CD14-positive monocyte (primary cell): ENCODE data around the gene NGFR. TPM values are rescaled to one million over a fixed set of nuclear protein-coding genes. Genes with fewer than 3 reads are reported as not detected.

Experiments
- DNase-seq, 3 donors: peaks; one replicate each; pipeline ENCODE4 v3.0.0-alpha.2; 2011 to 2022
- H2AFZ ChIP-seq: 2 replicates; pipeline ENCODE4 v1.6.0; 2012; ENCODE audit warnings: mild to moderate bottlenecking, low read depth, low read length, inconsistent platforms; ENCODE audit not compliant: insufficient read depth, poor library complexity, severe bottlenecking
- H3K27ac ChIP-seq, 2 donors: 1 replicate in 1 of 2; 2 replicates in 1 of 2; pipeline ENCODE4 v1.5.1; 2012 to 2013; ENCODE audit warnings: low read length in 2 of 2, control low read depth in 1 of 2, inconsistent platforms in 1 of 2, low read depth in 1 of 2, mild to moderate bottlenecking in 1 of 2
- H3K27me3 ChIP-seq, 2 donors: one replicate each; pipeline versions ENCODE4 v1.6.0 to v1.6.1; 2011 to 2013; ENCODE audit warnings: low read length in 2 of 2; ENCODE audit not compliant: control insufficient read depth in 2 of 2, insufficient read depth in 2 of 2
- H3K36me3 ChIP-seq, 2 donors: replicated peaks in 1 of 2; 1 replicate in 1 of 2; 2 replicates in 1 of 2; pipeline versions ENCODE4 v1.5.1 to v1.6.1; 2012 to 2013; ENCODE audit warnings: low read length in 2 of 2, control low read depth in 1 of 2, inconsistent platforms in 1 of 2, mild to moderate bottlenecking in 1 of 2; ENCODE audit not compliant: insufficient read depth in 2 of 2, control insufficient read depth in 1 of 2
- H3K4me1 ChIP-seq, 2 donors: 1 replicate in 1 of 2; 2 replicates in 1 of 2; pipeline versions ENCODE4 v1.5.1 to v1.6.1; 2012 to 2013; ENCODE audit warnings: low read length in 2 of 2, control low read depth in 1 of 2, inconsistent platforms in 1 of 2, mild to moderate bottlenecking in 1 of 2, moderate library complexity in 1 of 2; ENCODE audit not compliant: insufficient read depth in 2 of 2, control insufficient read depth in 1 of 2
- H3K4me2 ChIP-seq: replicated peaks from 2 replicates; pipeline ENCODE3; 2012; ENCODE audit warnings: low read length, moderate library complexity, mild to moderate bottlenecking; ENCODE audit not compliant: poor library complexity, severe bottlenecking; ENCODE audit errors: extremely low read depth
- H3K4me3 ChIP-seq, 3 experiments: fragments of 200-600 bp in 1 of 3; sonication (generic) in 1 of 3; replicated peaks in 1 of 3; 1 replicate in 2 of 3; 2 replicates in 1 of 3; pipeline ENCODE4 v1.5.1; 2011 to 2013; ENCODE audit warnings: low read length in 3 of 3, mild to moderate bottlenecking in 3 of 3, control low read depth in 2 of 3, low read depth in 2 of 3, inconsistent platforms in 1 of 3, moderate library complexity in 1 of 3
- H3K79me2 ChIP-seq: 2 replicates; pipeline ENCODE4 v1.6.0; 2012; ENCODE audit warnings: mild to moderate bottlenecking, control low read depth, inconsistent platforms, low read length, moderate library complexity; ENCODE audit not compliant: insufficient read depth
- H3K9ac ChIP-seq: 2 replicates; pipeline ENCODE4 v1.6.0; 2017; ENCODE audit warnings: low read length, mild to moderate bottlenecking; ENCODE audit not compliant: insufficient read depth, poor library complexity, severe bottlenecking
- H3K9me3 ChIP-seq, 2 donors: replicated peaks in 1 of 2; 1 replicate in 1 of 2; 2 replicates in 1 of 2; pipeline versions ENCODE4 v1.5.1 to v1.6.1; 2012 to 2013; ENCODE audit warnings: low read length in 2 of 2, control low read depth in 1 of 2; ENCODE audit not compliant: control insufficient read depth in 1 of 2, insufficient read depth in 1 of 2
- H4K20me1 ChIP-seq: 2 replicates; pipeline ENCODE4 v1.6.0; 2012; ENCODE audit warnings: mild to moderate bottlenecking, low read length, control low read depth, moderate library complexity; ENCODE audit not compliant: insufficient read depth
- H3K27ac Mint-ChIP-seq, 7 donors: one replicate each; pipeline ENCODE4 v1.8.0; 2020; ENCODE audit warnings: mild to moderate bottlenecking in 7 of 7, mixed read lengths in 7 of 7, moderate library complexity in 6 of 7, inconsistent platforms in 2 of 7
- H3K27me3 Mint-ChIP-seq, 3 donors: one replicate each; pipeline ENCODE4 v1.8.0; 2021 to 2022; ENCODE audit warnings: low read depth in 3 of 3, mild to moderate bottlenecking in 3 of 3, mixed read lengths in 3 of 3, moderate library complexity in 3 of 3, inconsistent platforms in 1 of 3
- H3K36me3 Mint-ChIP-seq, 2 donors: one replicate each; pipeline ENCODE4 v1.8.0; 2020; ENCODE audit warnings: mixed read lengths in 2 of 2, inconsistent platforms in 1 of 2, mild to moderate bottlenecking in 1 of 2
- H3K4me1 Mint-ChIP-seq: one replicate; pipeline ENCODE4 v1.8.0; 2020; ENCODE audit warnings: mild to moderate bottlenecking, mixed read lengths
- H3K4me3 Mint-ChIP-seq, 2 donors: one replicate each; pipeline ENCODE4 v1.8.0; 2020; ENCODE audit warnings: mild to moderate bottlenecking in 2 of 2, mixed read lengths in 2 of 2, moderate library complexity in 1 of 2
- H3K9me3 Mint-ChIP-seq, 7 donors: one replicate each; pipeline ENCODE4 v1.8.0; 2020 to 2022; ENCODE audit warnings: mixed read lengths in 7 of 7, mild to moderate bottlenecking in 6 of 7, moderate library complexity in 6 of 7, inconsistent platforms in 2 of 7
- CTCF ChIP-seq: fragments of 200-600 bp; IDR thresholded peaks from one replicate; pipeline ENCODE4 v1.8.0; 2022; ENCODE audit warnings: antibody characterized with exemption, mild to moderate bottlenecking
- WGBS: methylation state at CpG from one replicate; pipeline ENCODE4 v1.1.5; 2013; ENCODE audit warnings: missing lambda C conversion rate; ENCODE audit not compliant: insufficient coverage; 5-methylcytosine and 5-hydroxymethylcytosine counted together
- intact Hi-C, 2 donors: fragments of 100-400 bp; cut with micrococcal nuclease; formaldehyde crosslinking; loops; one replicate each; pipeline versions ENCODE4 v1.15.0 to v1.15.1; 2023
- polyA plus RNA-seq, 3 donors: library from polyadenylated mRNA; depleted of rRNA in 1 of 3; unstranded in 2 of 3; stranded (reverse) in 1 of 3; fragments of 300-500 nt in 2 of 3; fragments of >200 nt in 1 of 3; fragmentation: Illumina TruSeq in 2 of 3; gene quantifications; 1 replicate in 2 of 3; 2 replicates in 1 of 3; pipeline ENCODE4 v1.2.3, GENCODE V29; 2012 to 2021

The NGFR gene
- polyA plus RNA-seq, 3 donors, result 0.05 to 0.19 TPM; not detected in 1

- Mint-ChIP-seq H3K9me3 (peaks cover 0 to 2% (median 0%) of the 10 kb centered on the region in 7 donors), H3K27ac (no peak overlapping the region), H3K36me3 (no peaks in the 10 kb centered on the region), H3K4me3 (peak overlapping the region in 1 of 2 donors; percentile 70), H3K27me3 (peaks cover 43 to 62% (median 51%) of the 10 kb centered on the region in 3 donors), H3K4me1 (peaks cover 32% of the 10 kb centered on the region)
- intact Hi-C loops, result no loop called here
- peaks cover 0 to 22% of the 10 kb centered on the region in 2 donors for H3K27me3 ChIP-seq
- 0% methylated on average over 6 of the region's 13 CpGs for WGBS
- H2AFZ ChIP-seq, result no peak overlapping the region
- H3K4me3 ChIP-seq, result no peak overlapping the region
- no peak overlapping the region for H3K27ac ChIP-seq
- DNase-seq, result peak in 2 of 3 donors; percentile 11 to 23
- no peak overlapping the region for H3K4me2 ChIP-seq
- no peak overlapping the region for H3K9ac ChIP-seq
- no peaks in the 10 kb centered on the region for H3K9me3 ChIP-seq
- TF ChIP-seq CTCF, result no peak
- peaks cover 15 to 36% of the 10 kb centered on the region in 2 donors for H3K4me1 ChIP-seq
- H3K79me2 ChIP-seq, result no peaks in the 10 kb centered on the region
- no peaks in the 10 kb centered on the region for H4K20me1 ChIP-seq
- no peaks in the 10 kb centered on the region for H3K36me3 ChIP-seq
Measured at GRCh38 chr17:49486012-49486641, 9.0 kb upstream of the NGFR start.

GRCh38 chr17:49487183-49487582 is 7.9 kb upstream of the NGFR start:
- Histone ChIP-seq H3K9me3 (no peaks in the 10 kb centered on the region), H3K36me3 (no peaks in the 10 kb centered on the region), H3K4me2 (no peak overlapping the region), H3K9ac (no peak overlapping the region), H3K27ac (no peak overlapping the region), H4K20me1 (no peaks in the 10 kb centered on the region), H3K4me1 (peaks cover 15 to 35% of the 10 kb centered on the region in 2 donors), H3K79me2 (no peaks in the 10 kb centered on the region), H2AFZ (no peak overlapping the region), H3K27me3 (peaks cover 0 to 22% of the 10 kb centered on the region in 2 donors), H3K4me3 (no peak overlapping the region)
- Mint-ChIP-seq H3K36me3 (no peaks in the 10 kb centered on the region), H3K9me3 (peaks cover 0 to 2% (median 0%) of the 10 kb centered on the region in 7 donors), H3K4me3 (peak overlapping the region in 1 of 2 donors; percentile 46), H3K27ac (no peak overlapping the region), H3K27me3 (peaks cover 50 to 64% (median 52%) of the 10 kb centered on the region in 3 donors), H3K4me1 (peaks cover 31% of the 10 kb centered on the region)
- WGBS, result 69% methylated on average over 3 of the region's 8 CpGs
- no peak for TF ChIP-seq CTCF
- no peak for DNase-seq
- intact Hi-C loops, result no loop called here
